LNCAP (cell line): ENCODE data around the gene RNF103.

Experiments
- TF ChIP-seq, protein P1 (sequence below): fragments of 450-650 bp; IDR thresholded peaks from 2 replicates; pipeline ENCODE4 v1.5.1; 2017; ENCODE audit warnings: mild to moderate bottlenecking

The RNF103 gene

GRCh38 chr2:86608832-86609410, 14.7 kb downstream of the RNF103 start:
- TF ChIP-seq, protein P1, sequence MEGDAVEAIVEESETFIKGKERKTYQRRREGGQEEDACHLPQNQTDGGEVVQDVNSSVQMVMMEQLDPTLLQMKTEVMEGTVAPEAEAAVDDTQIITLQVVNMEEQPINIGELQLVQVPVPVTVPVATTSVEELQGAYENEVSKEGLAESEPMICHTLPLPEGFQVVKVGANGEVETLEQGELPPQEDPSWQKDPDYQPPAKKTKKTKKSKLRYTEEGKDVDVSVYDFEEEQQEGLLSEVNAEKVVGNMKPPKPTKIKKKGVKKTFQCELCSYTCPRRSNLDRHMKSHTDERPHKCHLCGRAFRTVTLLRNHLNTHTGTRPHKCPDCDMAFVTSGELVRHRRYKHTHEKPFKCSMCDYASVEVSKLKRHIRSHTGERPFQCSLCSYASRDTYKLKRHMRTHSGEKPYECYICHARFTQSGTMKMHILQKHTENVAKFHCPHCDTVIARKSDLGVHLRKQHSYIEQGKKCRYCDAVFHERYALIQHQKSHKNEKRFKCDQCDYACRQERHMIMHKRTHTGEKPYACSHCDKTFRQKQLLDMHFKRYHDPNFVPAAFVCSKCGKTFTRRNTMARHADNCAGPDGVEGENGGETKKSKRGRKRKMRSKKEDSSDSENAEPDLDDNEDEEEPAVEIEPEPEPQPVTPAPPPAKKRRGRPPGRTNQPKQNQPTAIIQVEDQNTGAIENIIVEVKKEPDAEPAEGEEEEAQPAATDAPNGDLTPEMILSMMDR = no peak

DNA sequence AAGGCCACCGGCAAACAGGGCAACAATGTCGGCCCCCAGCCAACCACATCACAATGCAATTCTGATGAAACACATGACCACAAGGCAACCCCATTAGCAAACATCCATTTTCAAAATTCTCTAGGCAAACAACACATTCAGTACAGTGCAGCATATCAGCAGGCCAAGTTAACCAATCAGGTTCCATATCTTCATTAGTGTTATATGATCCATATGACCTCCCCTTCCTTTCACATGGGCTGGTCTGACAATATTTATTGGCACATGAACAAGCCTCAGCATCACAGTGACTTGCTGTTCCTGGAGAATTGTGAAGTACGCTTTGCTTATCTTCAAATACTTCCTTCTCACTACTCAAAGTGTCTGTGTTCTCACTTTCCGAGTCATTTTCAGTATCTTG, 19.8 kb downstream of the RNF103 start:
- TF ChIP-seq, protein P1 = no peak

GRCh38 chr2:86598966-86599365, 24.7 kb downstream of the RNF103 start:
- TF ChIP-seq, protein P1 = no peak

DNA sequence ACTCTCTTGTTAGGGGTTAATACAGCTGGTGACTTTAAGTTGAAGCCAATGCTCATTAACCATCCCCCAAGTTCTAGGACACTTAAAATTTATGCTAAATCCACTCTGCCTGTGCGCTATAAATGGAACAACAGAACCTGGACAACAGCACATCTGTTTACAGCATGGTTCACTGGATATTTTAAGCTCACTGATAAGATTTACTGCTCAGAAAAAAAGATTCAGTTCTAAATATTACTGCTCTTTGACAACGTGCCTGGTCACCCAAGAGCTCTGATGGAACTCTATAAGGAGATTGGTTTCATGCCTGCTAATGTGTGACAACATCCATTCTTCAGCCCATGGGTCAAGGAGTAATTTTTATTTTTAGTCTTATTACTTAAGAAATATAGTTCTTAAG, 27.5 kb downstream of the RNF103 start:
- TF ChIP-seq, protein P1 = no peak

- TF ChIP-seq, protein P1 = no peak
These were observed 30.4 kb downstream of the RNF103 start for GRCh38 chr2:86593266-86593665.

DNA sequence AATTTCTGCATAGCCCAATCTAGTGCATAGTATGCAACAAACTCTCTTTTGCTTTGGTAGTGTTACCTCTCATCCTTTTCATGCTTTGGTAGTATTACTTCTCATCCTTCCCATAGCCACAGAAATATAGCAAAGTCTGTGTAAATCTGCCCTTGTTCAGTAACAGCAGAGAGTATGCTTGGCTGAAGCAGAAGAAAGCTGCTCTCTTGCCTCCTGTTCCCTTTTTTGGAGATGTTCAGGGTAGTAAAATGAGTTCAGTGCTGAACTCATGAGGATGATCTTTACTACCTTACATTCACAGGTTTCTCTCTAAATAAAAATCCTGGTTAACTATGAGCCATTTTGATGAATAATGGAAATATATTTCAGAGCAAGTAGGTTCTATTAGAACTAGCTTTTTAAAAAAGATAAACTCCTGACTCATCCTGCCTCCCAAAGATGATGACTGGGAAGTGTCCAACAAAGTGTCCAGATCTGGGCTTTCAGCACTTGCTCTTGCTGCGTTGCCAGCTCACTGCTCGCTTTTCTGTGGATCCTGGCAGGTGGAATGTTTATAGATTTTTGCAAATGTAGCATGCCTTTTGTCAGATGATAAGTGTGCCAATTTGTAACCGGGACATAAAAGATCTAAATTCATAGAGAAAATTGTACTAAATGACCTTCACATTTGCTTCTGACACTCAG, 31.0 kb downstream of the RNF103 start:
- TF ChIP-seq, protein P1 = no peak

DNA sequence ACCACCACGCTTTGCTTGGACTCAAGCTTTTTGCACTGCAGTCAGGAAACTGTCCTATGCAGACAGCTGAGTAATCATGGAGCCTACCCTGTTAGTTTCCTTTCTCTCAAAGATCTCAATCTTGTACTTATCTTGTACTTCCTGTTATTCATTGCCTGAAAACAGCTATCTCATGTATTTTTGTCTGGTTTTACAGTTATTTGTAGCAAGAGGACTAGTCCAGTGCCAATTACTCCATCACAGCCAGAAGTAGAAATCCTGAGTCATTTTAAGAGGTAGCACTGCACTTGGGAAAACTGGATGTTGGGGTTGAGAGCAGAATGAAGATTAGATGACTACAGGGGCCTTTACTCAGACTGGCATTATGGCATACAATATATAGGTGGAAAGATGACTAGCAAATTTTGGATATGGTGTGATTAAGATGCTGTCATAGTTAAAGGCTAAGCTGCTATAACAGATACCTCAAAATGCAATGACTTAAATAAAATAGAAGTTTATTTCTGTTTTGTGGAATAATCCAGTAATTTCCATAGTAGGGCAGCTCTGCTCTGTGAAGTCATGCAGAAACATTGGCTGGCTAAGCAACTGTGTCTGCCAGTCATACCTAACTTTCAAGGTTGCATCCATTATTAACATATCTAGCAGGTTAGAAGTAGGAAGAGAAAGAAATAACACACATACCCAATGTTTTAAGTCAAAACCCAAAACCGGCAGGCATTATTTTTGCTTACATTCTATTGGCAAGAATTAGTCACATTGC, 39.3 kb downstream of the RNF103 start:
- TF ChIP-seq, protein P1 = no peak
